DOHH2 (cell line): ENCODE results near the gene KRT73.

Source experiments
- EZH2phosphoT487 ChIP-seq: fragments of 200-600 bp; sonication (generic); IDR thresholded peaks from 2 replicates; pipeline ENCODE4 v1.6.1; 2017; ENCODE audit warnings: borderline replicate concordance, mild to moderate bottlenecking, antibody characterized with exemption, low read length, moderate library complexity, mixed read lengths
- TF ChIP-seq, protein P1 (sequence below): fragments of 200-600 bp; sonication (generic); IDR thresholded peaks from one replicate; pipeline ENCODE4 v1.5.1; 2014; ENCODE audit warnings: antibody characterized with exemption, mild to moderate bottlenecking, low read depth, low read length; ENCODE audit not compliant: poor library complexity, severe bottlenecking

DNA sequence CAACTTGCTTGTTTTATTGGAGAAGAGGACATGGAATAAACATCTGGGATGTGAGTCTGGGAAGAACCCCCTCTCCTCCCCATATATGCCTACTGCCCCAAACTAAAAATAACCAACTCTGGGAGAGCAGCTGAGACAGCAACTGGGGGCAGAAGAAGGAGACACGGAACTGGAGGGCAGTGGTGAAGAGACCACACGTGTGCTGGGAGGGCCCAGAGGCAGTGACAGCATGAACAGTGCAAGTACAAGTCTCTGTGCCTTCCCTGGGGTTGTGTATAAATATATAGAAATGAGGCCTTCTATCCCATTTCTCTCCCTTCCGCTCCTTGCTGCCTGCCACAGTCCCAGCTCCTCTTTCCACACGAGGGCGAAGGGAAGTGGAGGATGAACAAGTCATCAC, 4.0 kb upstream of the KRT73 start:
- TF ChIP-seq, protein P1, sequence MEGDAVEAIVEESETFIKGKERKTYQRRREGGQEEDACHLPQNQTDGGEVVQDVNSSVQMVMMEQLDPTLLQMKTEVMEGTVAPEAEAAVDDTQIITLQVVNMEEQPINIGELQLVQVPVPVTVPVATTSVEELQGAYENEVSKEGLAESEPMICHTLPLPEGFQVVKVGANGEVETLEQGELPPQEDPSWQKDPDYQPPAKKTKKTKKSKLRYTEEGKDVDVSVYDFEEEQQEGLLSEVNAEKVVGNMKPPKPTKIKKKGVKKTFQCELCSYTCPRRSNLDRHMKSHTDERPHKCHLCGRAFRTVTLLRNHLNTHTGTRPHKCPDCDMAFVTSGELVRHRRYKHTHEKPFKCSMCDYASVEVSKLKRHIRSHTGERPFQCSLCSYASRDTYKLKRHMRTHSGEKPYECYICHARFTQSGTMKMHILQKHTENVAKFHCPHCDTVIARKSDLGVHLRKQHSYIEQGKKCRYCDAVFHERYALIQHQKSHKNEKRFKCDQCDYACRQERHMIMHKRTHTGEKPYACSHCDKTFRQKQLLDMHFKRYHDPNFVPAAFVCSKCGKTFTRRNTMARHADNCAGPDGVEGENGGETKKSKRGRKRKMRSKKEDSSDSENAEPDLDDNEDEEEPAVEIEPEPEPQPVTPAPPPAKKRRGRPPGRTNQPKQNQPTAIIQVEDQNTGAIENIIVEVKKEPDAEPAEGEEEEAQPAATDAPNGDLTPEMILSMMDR: no peak
- TF ChIP-seq EZH2phosphoT487: no peak
